Ascending aorta (tissue), 2 donors: Measurements from ENCODE around the gene PLPPR3. TPM values are rescaled to one million over a fixed set of nuclear protein-coding genes. Genes with fewer than 3 reads are reported as not detected.

Experiments used
- DNase-seq, 2 donors: peaks; one replicate each; pipeline ENCODE4 v3.0.0-alpha.2; 2019; ENCODE audit warnings: low spot score in 2 of 2
- H3K27ac ChIP-seq, 2 donors: fragments of 200-600 bp; sonication (generic); one replicate each; pipeline ENCODE4 v1.5.1; 2016 to 2017; ENCODE audit warnings: mild to moderate bottlenecking in 1 of 2
- H3K27me3 ChIP-seq: fragments of 200-600 bp; sonication (generic); one replicate; pipeline ENCODE4 v1.5.1; 2017
- H3K36me3 ChIP-seq, 2 donors: fragments of 200-600 bp; sonication (generic); one replicate each; pipeline ENCODE4 v1.5.1; 2016
- H3K4me1 ChIP-seq, 2 donors: fragments of 200-600 bp; sonication (generic); one replicate each; pipeline ENCODE4 v1.5.1; 2016 to 2017; ENCODE audit warnings: mild to moderate bottlenecking in 1 of 2
- H3K4me3 ChIP-seq, 2 donors: fragments of 200-600 bp; sonication (generic); one replicate each; pipeline ENCODE4 v1.5.1; 2016 to 2017; ENCODE audit warnings: mild to moderate bottlenecking in 1 of 2
- H3K9me3 ChIP-seq, 2 donors: fragments of 200-600 bp; sonication (generic); one replicate each; pipeline ENCODE4 v1.5.1; 2016
- CTCF ChIP-seq, 3 experiments: fragments of 200-600 bp in 2 of 3; fragments of 450-650 bp in 1 of 3; sonication (generic) in 2 of 3; IDR thresholded peaks; one replicate each; pipeline ENCODE4 v1.5.1; 2016 to 2019; ENCODE audit warnings: antibody characterized with exemption in 3 of 3, mild to moderate bottlenecking in 1 of 3, moderate library complexity in 1 of 3
- intact Hi-C: fragments of 100-400 bp; cut with DNase I; formaldehyde crosslinking; loops from one replicate; pipeline ENCODE4 v1.15.1; 2023
- total RNA-seq: library from RNA; depleted of rRNA; stranded (reverse); fragments of >200 nt; gene quantifications from one replicate; pipeline ENCODE4 v1.1.0, GENCODE V29; 2016

Gene PLPPR3
- total RNA-seq, 1 donor from 2014 or later: not detected

GRCh38 chr19:814152-815078 lies 7.3 kb downstream of the PLPPR3 start:
- intact Hi-C loops: no loop called here
- Histone ChIP-seq H3K4me3 (no peak overlapping the region), H3K4me1 (no peaks in the 10 kb centered on the region), H3K36me3 (peaks cover 28 to 39% of the 10 kb centered on the region in 2 donors), H3K27ac (no peak overlapping the region), H3K27me3 (no peaks in the 10 kb centered on the region), H3K9me3 (no peaks in the 10 kb centered on the region)
- DNase-seq: no peak
- TF ChIP-seq CTCF (IDR thresholded peaks at IDR 0.05): no peak

DNA sequence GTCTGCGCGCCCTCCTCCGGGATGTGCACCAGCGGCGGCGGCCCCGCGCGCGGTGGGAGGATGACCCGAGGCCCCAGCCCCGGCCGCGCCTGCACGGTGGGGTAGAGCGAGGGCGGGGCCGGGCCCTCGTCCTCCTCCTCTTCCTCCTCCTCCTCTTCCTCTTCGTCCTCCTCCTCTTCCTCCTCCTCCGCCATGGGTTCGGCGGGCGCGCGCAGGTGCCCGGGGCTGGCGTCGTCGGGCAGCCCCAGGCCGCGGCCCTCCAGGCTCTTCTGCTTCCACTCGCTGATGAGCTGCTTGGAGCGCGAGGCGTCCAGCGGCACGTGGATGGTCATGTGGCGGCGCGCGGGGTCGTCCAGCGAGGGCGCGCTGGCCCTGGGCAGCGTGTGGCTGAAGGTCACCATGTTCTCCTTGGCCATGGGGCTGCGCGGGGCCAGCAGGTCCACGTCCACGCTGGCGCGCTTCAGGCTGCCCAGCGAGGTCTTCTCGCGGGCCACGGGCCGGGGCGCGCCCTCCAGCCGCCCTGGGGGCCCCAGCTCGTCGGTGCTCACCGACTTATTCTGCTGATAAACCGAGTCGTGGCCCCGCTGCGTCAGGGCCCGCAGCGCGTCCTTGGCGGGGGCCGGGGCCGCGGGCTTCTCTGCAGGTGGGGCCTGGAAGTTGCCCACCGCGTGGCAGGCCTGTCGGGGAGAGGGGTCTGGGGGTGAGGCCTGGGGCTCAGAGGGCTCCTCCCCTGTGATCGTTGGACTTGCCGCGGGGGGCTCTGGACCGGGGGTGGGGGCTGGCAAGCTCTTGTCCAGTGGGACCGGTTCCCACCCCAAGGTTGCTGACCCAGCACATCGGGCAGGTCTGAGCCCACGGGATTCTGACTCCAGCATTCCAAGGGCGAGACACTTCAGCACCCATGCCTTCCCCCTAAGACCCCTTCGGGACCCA lies 8.3 kb downstream of the PLPPR3 start:
- no peak for DNase-seq
- Histone ChIP-seq H3K4me3 (no peak overlapping the region), H3K9me3 (no peaks in the 10 kb centered on the region), H3K27me3 (no peaks in the 10 kb centered on the region), H3K27ac (no peak overlapping the region), H3K4me1 (no peaks in the 10 kb centered on the region), H3K36me3 (peaks cover 37 to 48% of the 10 kb centered on the region in 2 donors)
- TF ChIP-seq CTCF (IDR thresholded peaks at IDR 0.05): no peak
- intact Hi-C loops: no loop called here

- TF ChIP-seq CTCF (IDR thresholded peaks at IDR 0.05): no peak
- Histone ChIP-seq H3K27me3 (no peaks in the 10 kb centered on the region), H3K9me3 (no peaks in the 10 kb centered on the region), H3K4me1 (no peaks in the 10 kb centered on the region), H3K27ac (no peak overlapping the region), H3K4me3 (no peak overlapping the region), H3K36me3 (peaks cover 44 to 55% of the 10 kb centered on the region in 2 donors)
- DNase-seq: no peak
- intact Hi-C loops: no loop called here
Observed at GRCh38 chr19:812747-813218, 9.0 kb downstream of the PLPPR3 start.

DNA sequence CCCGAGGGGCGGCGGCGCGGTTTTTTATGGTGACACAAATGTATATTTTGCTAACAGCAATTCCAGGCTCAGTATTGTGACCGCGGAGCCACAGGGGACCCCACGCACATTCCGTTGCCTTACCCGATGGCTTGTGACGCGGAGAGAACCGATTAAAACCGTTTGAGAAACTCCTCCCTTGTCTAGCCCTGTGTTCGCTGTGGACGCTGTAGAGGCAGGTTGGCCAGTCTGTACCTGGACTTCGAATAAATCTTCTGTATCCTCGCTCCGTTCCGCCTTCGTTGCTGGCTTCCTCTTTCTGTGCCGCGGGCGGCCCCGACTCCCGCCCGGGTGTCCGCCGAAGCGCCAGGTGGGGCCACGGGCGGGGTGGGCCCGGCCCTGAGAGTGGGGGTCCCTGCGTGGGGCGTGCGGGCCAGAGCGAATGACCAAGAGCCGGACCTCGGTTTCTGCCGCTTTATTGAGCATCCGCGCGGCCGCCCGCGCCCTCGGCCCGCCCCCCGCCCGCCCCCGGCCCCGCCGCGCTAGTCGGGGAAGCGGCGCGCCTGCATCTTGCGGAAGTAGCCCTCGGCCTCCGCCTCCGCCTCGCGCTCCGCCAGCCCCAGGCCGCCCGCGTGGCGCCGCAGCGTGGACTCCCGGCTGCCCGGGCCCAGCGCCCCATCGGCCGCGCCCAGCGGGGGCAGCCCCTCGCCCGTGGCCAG lies 9.6 kb downstream of the PLPPR3 start:
- peaks cover 50 to 61% of the 10 kb centered on the region in 2 donors for H3K36me3 ChIP-seq
- H3K27me3 ChIP-seq: no peaks in the 10 kb centered on the region
- no peak overlapping the region for H3K4me3 ChIP-seq
- no peaks in the 10 kb centered on the region for H3K4me1 ChIP-seq
- no peak for TF ChIP-seq CTCF (IDR thresholded peaks at IDR 0.05)
- no peaks in the 10 kb centered on the region for H3K9me3 ChIP-seq
- intact Hi-C loops: no loop called here
- no peak for DNase-seq
- no peak overlapping the region for H3K27ac ChIP-seq

DNA sequence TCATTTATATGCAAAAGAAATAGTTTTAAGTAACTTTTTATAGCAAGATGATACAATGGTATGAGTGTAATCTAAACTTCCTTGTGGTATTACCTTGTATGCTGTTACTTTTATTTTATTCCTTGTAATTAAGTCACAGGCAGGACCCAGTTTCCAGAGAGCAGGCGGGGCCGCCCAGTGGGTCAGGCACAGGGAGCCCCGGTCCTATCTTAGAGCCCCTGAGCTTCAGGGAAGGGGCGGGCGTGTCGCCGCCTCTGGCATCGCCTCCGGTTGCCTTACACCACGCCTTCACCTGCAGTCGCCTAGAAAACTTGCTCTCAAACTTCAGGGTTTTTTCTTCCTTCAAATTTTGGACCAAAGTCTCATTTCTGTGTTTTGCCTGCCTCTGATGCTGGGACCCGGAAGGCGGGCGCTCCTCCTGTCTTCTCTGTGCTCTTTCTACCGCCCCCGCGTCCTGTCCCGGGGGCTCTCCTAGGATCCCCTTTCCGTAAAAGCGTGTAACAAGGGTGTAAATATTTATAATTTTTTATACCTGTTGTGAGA lies 10.2 kb downstream of the PLPPR3 start:
- intact Hi-C loops: no loop called here
- no peaks in the 10 kb centered on the region for H3K9me3 ChIP-seq
- DNase-seq: no peak
- peaks cover 57 to 67% of the 10 kb centered on the region in 2 donors for H3K36me3 ChIP-seq
- H3K4me1 ChIP-seq: no peaks in the 10 kb centered on the region
- H3K27ac ChIP-seq: no peak overlapping the region
- no peak overlapping the region for H3K4me3 ChIP-seq
- no peaks in the 10 kb centered on the region for H3K27me3 ChIP-seq
- no peak for TF ChIP-seq CTCF (IDR thresholded peaks at IDR 0.05)
